Tibial artery (tissue), 4 donors: Measurements from ENCODE around the gene LTO1.

Experiments
- DNase-seq, 2 donors: peaks; one replicate each; pipeline ENCODE4 v3.0.0-alpha.2; 2019
- H3K27ac ChIP-seq, 2 donors: fragments of 200-600 bp; sonication (generic) in 1 of 2; 1 replicate in 1 of 2; 2 replicates in 1 of 2; pipeline ENCODE4 v1.5.1; 2018 to 2019; ENCODE audit warnings: mild to moderate bottlenecking in 1 of 2
- H3K27me3 ChIP-seq, 2 donors: fragments of 200-600 bp; sonication (generic) in 1 of 2; one replicate each; pipeline versions ENCODE4 v1.5.1 to v1.6.0; 2016 to 2019
- H3K36me3 ChIP-seq, 3 donors: fragments of 200-600 bp; sonication (generic) in 2 of 3; one replicate each; pipeline ENCODE4 v1.5.1; 2016 to 2019; ENCODE audit warnings: mild to moderate bottlenecking in 2 of 3
- H3K4me1 ChIP-seq, 4 donors: fragments of 200-600 bp; sonication (generic) in 2 of 4; 1 replicate in 3 of 4; 2 replicates in 1 of 4; pipeline ENCODE4 v1.5.1; 2016 to 2019
- H3K4me3 ChIP-seq, 2 donors: fragments of 200-600 bp; sonication (generic) in 1 of 2; 1 replicate in 1 of 2; 2 replicates in 1 of 2; pipeline ENCODE4 v1.5.1; 2018 to 2019; ENCODE audit warnings: mild to moderate bottlenecking in 2 of 2
- H3K9me3 ChIP-seq, 3 donors: fragments of 200-600 bp; sonication (generic) in 1 of 3; one replicate each; pipeline ENCODE4 v1.5.1; 2016 to 2019
- CTCF ChIP-seq, 2 experiments: fragments of 200-600 bp in 1 of 2; fragments of 450-650 bp in 1 of 2; IDR thresholded peaks; one replicate each; pipeline ENCODE4 v1.5.1; 2017 to 2019; ENCODE audit warnings: antibody characterized with exemption in 2 of 2, mild to moderate bottlenecking in 1 of 2, moderate library complexity in 1 of 2
- intact Hi-C: fragments of 100-400 bp; cut with DNase I; formaldehyde crosslinking; loops from one replicate; pipeline ENCODE4 v1.15.0; 2023; ENCODE audit warnings: low total_unique reads

LTO1 gene

GRCh38 chr11:69647761-69648497 lies 27.2 kb downstream of the LTO1 start:
- Histone ChIP-seq H3K36me3 (peaks cover 25 to 74% (median 58%) of the 10 kb centered on the region in 3 donors), H3K9me3 (no peaks in the 10 kb centered on the region), H3K4me1 (peaks cover 0 to 36% (median 20%) of the 10 kb centered on the region in 4 donors), H3K27me3 (no peaks in the 10 kb centered on the region), H3K27ac (no peak overlapping the region), H3K4me3 (no peak overlapping the region)
- intact Hi-C loops: loop anchor here (10.0 kb wide), 2 partner anchors 803 to 843 kb away; partner anchors contain the start of gene CPT1A
- DNase-seq: peak in 1 of 2 donors; percentile 55
- TF ChIP-seq CTCF (IDR thresholded peaks at IDR 0.05): no peak

- Histone ChIP-seq H3K27ac (peak overlapping the region in 1 of 2 donors; percentile 7), H3K9me3 (no peaks in the 10 kb centered on the region), H3K27me3 (no peaks in the 10 kb centered on the region), H3K4me1 (peaks cover 0 to 36% (median 20%) of the 10 kb centered on the region in 4 donors), H3K4me3 (no peak overlapping the region), H3K36me3 (peaks cover 21 to 70% (median 54%) of the 10 kb centered on the region in 3 donors)
- no peak for DNase-seq
- TF ChIP-seq CTCF (IDR thresholded peaks at IDR 0.05): no peak
- intact Hi-C loops: loop anchor here (10.0 kb wide), 2 partner anchors 803 to 843 kb away; partner anchors contain the start of gene CPT1A
Observed at GRCh38 chr11:69647390-69647748, 27.8 kb downstream of the LTO1 start.

- Histone ChIP-seq H3K4me1 (peaks cover 0 to 36% (median 20%) of the 10 kb centered on the region in 4 donors), H3K27me3 (no peaks in the 10 kb centered on the region), H3K36me3 (peaks cover 19 to 63% (median 48%) of the 10 kb centered on the region in 3 donors), H3K9me3 (no peaks in the 10 kb centered on the region), H3K4me3 (no peak overlapping the region), H3K27ac (peak overlapping the region in 1 of 2 donors; percentile 7)
- intact Hi-C loops: loop anchor here (10.0 kb wide), 2 partner anchors 802 to 842 kb away; partner anchors contain the start of gene CPT1A
- peak in 1 of 2 donors; percentile 47 for DNase-seq
- TF ChIP-seq CTCF (IDR thresholded peaks at IDR 0.05): no peak
Observed at GRCh38 chr11:69646493-69647389, 28.4 kb downstream of the LTO1 start.

DNA sequence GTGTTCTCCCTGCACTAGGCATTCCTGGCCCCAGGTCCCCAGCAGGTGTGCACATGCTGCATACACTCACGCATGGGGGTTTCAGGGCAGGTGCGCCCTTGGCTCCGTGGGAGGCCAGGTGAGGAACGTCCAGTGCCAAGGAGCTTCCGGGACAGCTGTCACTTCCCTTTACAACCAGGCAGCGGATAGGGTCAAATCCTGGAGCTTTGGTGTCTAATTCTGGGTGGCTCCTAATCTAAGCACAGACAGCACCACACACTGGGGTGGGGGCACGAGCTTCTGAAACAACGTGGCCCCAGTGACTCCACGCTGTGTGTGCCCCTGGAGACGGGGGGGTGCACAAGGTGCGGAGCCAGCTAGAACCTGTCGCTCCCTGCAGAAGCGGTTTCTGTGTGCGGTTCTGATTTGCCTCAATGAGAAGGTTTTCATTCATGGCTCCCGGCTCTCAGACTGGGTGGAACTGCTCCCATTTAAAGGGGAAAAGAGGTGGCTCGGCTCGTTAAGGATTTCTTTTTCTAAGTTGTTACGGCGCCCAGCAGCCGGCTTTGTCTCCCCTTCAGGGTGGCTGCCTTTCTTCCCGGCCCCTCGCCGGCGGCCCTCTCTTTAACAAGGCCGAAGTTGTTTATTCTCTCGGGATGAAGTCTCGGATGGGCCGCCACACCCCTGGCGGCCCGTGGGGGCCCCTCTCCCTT lies 29.2 kb downstream of the LTO1 start:
- Histone ChIP-seq H3K36me3 (peaks cover 11 to 58% (median 40%) of the 10 kb centered on the region in 3 donors), H3K4me3 (no peak overlapping the region), H3K27ac (no peak overlapping the region), H3K27me3 (no peaks in the 10 kb centered on the region), H3K4me1 (peaks cover 0 to 40% (median 20%) of the 10 kb centered on the region in 4 donors), H3K9me3 (no peaks in the 10 kb centered on the region)
- TF ChIP-seq CTCF (IDR thresholded peaks at IDR 0.05): no peak
- intact Hi-C loops: loop anchor here (10.0 kb wide), 2 partner anchors 801 to 841 kb away; partner anchors contain the start of gene CPT1A
- DNase-seq: no peak
